ENCODE data around the gene NTRK2. TPM values are rescaled to one million over a fixed set of nuclear protein-coding genes. Genes with fewer than 3 reads are reported as not detected.

NTRK2 gene
- total RNA-seq, 1 experiment from 2014 or later, result not detected

DNA sequence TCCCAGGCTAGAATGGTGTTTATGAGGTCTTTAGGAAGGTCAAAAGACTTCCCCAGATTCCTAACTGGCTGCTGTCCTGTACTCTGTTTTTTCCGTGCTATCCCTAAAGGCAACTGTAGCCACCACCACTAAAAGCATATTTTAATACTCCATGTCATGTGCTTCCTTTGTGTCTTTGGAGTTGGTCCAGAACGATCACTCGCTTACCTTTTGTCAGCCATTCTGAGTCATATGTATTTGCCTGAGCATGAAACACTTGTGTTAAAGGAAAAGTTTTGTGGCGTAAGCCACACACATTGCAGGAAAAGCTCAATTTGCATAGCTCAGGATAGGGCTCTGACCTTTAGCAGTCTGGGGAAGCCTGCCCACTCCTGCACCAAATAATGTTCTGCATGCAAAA lies 299.6 kb downstream of the NTRK2 start:
- DNase-seq (ENCODE audit: low read depth, low spot score) (no peak), ATAC-seq (no peak)
- no peak overlapping the region for H3K4me3 ChIP-seq (replicated peaks in 1 of 2; ENCODE audit: low read depth in 1 of 2, low read length in 2 of 2)
- no peak overlapping the region for H2AFZ ChIP-seq (ENCODE audit: low read depth, low read length, poor library complexity, severe bottlenecking)
- RAD21 ChIA-PET (ENCODE audit: low non-redundant PET in 1 of 2, low total read pairs in 2 of 2, uncharacterized antibody in 2 of 2, unreplicated experiment in 2 of 2), result no interaction called here
- no TSS peak for BruUV-seq (replicated peaks)
- H3K79me2 ChIP-seq (ENCODE audit: insufficient read depth, low read length), result no peaks in the 10 kb centered on the region
- intact Hi-C loops (cut with micrococcal nuclease), result no loop called here
- CTCF ChIA-PET, result no interaction called here
- no peak overlapping the region for H3K9ac ChIP-seq (ENCODE audit: low read length)
- no peaks in the 10 kb centered on the region for H3K36me3 ChIP-seq (ENCODE audit: control insufficient read depth in 1 of 2, insufficient read depth in 2 of 2, low read length in 2 of 2)
- TF ChIP-seq CBX3 (IDR thresholded peaks at IDR 0.05; ENCODE audit: low read depth) (no peak), CEBPB (IDR thresholded peaks at IDR 0.05; ENCODE audit: low read depth) (no peak)
- TF ChIP-seq, protein P1, sequence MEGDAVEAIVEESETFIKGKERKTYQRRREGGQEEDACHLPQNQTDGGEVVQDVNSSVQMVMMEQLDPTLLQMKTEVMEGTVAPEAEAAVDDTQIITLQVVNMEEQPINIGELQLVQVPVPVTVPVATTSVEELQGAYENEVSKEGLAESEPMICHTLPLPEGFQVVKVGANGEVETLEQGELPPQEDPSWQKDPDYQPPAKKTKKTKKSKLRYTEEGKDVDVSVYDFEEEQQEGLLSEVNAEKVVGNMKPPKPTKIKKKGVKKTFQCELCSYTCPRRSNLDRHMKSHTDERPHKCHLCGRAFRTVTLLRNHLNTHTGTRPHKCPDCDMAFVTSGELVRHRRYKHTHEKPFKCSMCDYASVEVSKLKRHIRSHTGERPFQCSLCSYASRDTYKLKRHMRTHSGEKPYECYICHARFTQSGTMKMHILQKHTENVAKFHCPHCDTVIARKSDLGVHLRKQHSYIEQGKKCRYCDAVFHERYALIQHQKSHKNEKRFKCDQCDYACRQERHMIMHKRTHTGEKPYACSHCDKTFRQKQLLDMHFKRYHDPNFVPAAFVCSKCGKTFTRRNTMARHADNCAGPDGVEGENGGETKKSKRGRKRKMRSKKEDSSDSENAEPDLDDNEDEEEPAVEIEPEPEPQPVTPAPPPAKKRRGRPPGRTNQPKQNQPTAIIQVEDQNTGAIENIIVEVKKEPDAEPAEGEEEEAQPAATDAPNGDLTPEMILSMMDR (IDR thresholded peaks at IDR 0.05 in 2 of 3, conservative IDR thresholded peaks at IDR 0.05 in 1 of 3; ENCODE audit: borderline replicate concordance in 1 of 3, insufficient read depth in 1 of 3, low read depth in 2 of 3, low read length in 2 of 3), result no peak
- TF ChIP-seq, protein P2, sequence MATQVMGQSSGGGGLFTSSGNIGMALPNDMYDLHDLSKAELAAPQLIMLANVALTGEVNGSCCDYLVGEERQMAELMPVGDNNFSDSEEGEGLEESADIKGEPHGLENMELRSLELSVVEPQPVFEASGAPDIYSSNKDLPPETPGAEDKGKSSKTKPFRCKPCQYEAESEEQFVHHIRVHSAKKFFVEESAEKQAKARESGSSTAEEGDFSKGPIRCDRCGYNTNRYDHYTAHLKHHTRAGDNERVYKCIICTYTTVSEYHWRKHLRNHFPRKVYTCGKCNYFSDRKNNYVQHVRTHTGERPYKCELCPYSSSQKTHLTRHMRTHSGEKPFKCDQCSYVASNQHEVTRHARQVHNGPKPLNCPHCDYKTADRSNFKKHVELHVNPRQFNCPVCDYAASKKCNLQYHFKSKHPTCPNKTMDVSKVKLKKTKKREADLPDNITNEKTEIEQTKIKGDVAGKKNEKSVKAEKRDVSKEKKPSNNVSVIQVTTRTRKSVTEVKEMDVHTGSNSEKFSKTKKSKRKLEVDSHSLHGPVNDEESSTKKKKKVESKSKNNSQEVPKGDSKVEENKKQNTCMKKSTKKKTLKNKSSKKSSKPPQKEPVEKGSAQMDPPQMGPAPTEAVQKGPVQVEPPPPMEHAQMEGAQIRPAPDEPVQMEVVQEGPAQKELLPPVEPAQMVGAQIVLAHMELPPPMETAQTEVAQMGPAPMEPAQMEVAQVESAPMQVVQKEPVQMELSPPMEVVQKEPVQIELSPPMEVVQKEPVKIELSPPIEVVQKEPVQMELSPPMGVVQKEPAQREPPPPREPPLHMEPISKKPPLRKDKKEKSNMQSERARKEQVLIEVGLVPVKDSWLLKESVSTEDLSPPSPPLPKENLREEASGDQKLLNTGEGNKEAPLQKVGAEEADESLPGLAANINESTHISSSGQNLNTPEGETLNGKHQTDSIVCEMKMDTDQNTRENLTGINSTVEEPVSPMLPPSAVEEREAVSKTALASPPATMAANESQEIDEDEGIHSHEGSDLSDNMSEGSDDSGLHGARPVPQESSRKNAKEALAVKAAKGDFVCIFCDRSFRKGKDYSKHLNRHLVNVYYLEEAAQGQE (IDR thresholded peaks at IDR 0.05; ENCODE audit: low read depth), result no peak
- H4K20me1 ChIP-seq (ENCODE audit: insufficient read depth), result no peaks in the 10 kb centered on the region
- POLR2A ChIA-PET, result no interaction called here
- H3K4me2 ChIP-seq (ENCODE audit: low read length), result no peak overlapping the region
- no peaks in the 10 kb centered on the region for H3K9me2 ChIP-seq (ENCODE audit: insufficient read depth)
- no peak overlapping the region for H3K27ac ChIP-seq (ENCODE audit: low read depth, low read length)
- no peaks in the 10 kb centered on the region; a peak in 1 of 4 replicates for H3K4me1 ChIP-seq (ENCODE audit: control insufficient read depth in 1 of 2, insufficient read depth in 2 of 2, low read length in 2 of 2)
- H3K27me3 ChIP-seq (ENCODE audit: insufficient read depth, low read length), result peaks cover 18% of the 10 kb centered on the region; the same call in 1 of the 2 replicates
- no peaks in the 10 kb centered on the region for H3K9me3 ChIP-seq (ENCODE audit: control insufficient read depth in 1 of 2, insufficient read depth in 1 of 2, low read depth in 1 of 2, low read length in 2 of 2)

All from HCT116 (cell line).